HEK293 (cell line): ENCODE results near the gene SHLD1.

Source experiments
- CTCF ChIA-PET: fragments of 350-600 bp; formaldehyde crosslinking; extraction: SDS; loops from one replicate; lab custom pipeline; 2021; ENCODE audit warnings: antibody characterized with exemption; lab: Yijun Ruan, JAX
- POLR2A ChIA-PET: fragments of 300-600 bp; formaldehyde crosslinking; extraction: SDS; loops from one replicate; lab custom pipeline; 2020; ENCODE audit warnings: antibody characterized with exemption, inconsistent platforms; lab: Yijun Ruan, JAX
- H3K27ac ChIP-seq: fragments of 200-500 bp; sonication (Bioruptor generic); 2 replicates; pipeline ENCODE4 v1.5.1; 2014; ENCODE audit warnings: low read depth, low read length, control low read depth, inconsistent platforms; ENCODE audit errors: extremely low read depth
- H3K36me3 ChIP-seq, 2 experiments: fragments of 200-500 bp in 1 of 2; sonication (Bioruptor generic) in 1 of 2; 1 replicate in 1 of 2; 2 replicates in 1 of 2; pipeline ENCODE4 v1.5.1; 2014 to 2017; ENCODE audit warnings: inconsistent platforms in 2 of 2, low read length in 2 of 2; ENCODE audit not compliant: control insufficient read depth in 2 of 2, insufficient read depth in 1 of 2
- H3K4me1 ChIP-seq: fragments of 200-500 bp; sonication (Bioruptor generic); 2 replicates; pipeline ENCODE4 v1.5.1; 2014; ENCODE audit warnings: mild to moderate bottlenecking, low read length, inconsistent platforms; ENCODE audit not compliant: control insufficient read depth, insufficient read depth
- H3K4me3 ChIP-seq: 2 replicates; pipeline ENCODE4 v1.5.1; 2011; ENCODE audit warnings: low read depth, mild to moderate bottlenecking, control low read depth, low read length, moderate library complexity
- H3K9me3 ChIP-seq: fragments of 200-500 bp; sonication (Bioruptor generic); 2 replicates; pipeline ENCODE4 v1.5.1; 2014; ENCODE audit warnings: low read depth, low read length, inconsistent platforms; ENCODE audit not compliant: control insufficient read depth, insufficient read depth
- GLIS1 ChIP-seq: fragments of 450-650 bp; formaldehyde crosslinking; IDR thresholded peaks from 2 replicates; pipeline ENCODE4 v1.5.1; 2016; ENCODE audit warnings: missing biosample characterization, missing genetic modification characterization
- HOXA7 ChIP-seq: sonication (generic); formaldehyde crosslinking; IDR thresholded peaks from 2 replicates; pipeline ENCODE4 v1.8.1; 2022; ENCODE audit warnings: missing genetic modification reagents, borderline replicate concordance
- OVOL3 ChIP-seq: fragments of 450-650 bp; formaldehyde crosslinking; IDR thresholded peaks from 2 replicates; pipeline ENCODE4 v1.5.1; 2016; ENCODE audit warnings: missing biosample characterization, missing genetic modification characterization
- PRDM1 ChIP-seq: fragments of 450-650 bp; formaldehyde crosslinking; IDR thresholded peaks from 2 replicates; pipeline ENCODE4; 2016; ENCODE audit warnings: missing biosample characterization, missing genetic modification characterization
- PRDM2 ChIP-seq: fragments of 450-650 bp; formaldehyde crosslinking; IDR thresholded peaks from 2 replicates; pipeline ENCODE4 v1.5.1; 2016; ENCODE audit warnings: missing biosample characterization, missing genetic modification characterization, borderline replicate concordance
- PRDM4 ChIP-seq: fragments of 450-650 bp; formaldehyde crosslinking; IDR thresholded peaks from 2 replicates; pipeline ENCODE4 v1.5.1; 2017; ENCODE audit warnings: missing biosample characterization, missing genetic modification characterization
- SCRT2 ChIP-seq: fragments of 450-650 bp; formaldehyde crosslinking; IDR thresholded peaks from 2 replicates; pipeline ENCODE4 v1.5.1; 2016; ENCODE audit warnings: missing biosample characterization, missing genetic modification characterization
- SP7 ChIP-seq: fragments of 450-650 bp; formaldehyde crosslinking; IDR thresholded peaks from 2 replicates; pipeline ENCODE4 v1.5.1; 2016; ENCODE audit warnings: missing biosample characterization, missing genetic modification characterization
- YY1 ChIP-seq: fragments of 450-650 bp; formaldehyde crosslinking; IDR thresholded peaks from 2 replicates; pipeline ENCODE4 v1.5.1; 2018; ENCODE audit warnings: missing biosample characterization, missing genetic modification characterization
- ZNF112 ChIP-seq: fragments of 450-650 bp; formaldehyde crosslinking; IDR thresholded peaks from 2 replicates; pipeline ENCODE4 v1.5.0; 2017; ENCODE audit warnings: missing biosample characterization, missing genetic modification characterization
- ZNF132 ChIP-seq: fragments of 450-650 bp; formaldehyde crosslinking; IDR thresholded peaks from 2 replicates; pipeline ENCODE4 v1.5.1; 2017; ENCODE audit warnings: missing biosample characterization, missing genetic modification characterization, borderline replicate concordance
- ZNF146 ChIP-seq: fragments of 450-650 bp; formaldehyde crosslinking; IDR thresholded peaks from 2 replicates; pipeline ENCODE4 v1.5.1; 2016; ENCODE audit warnings: missing biosample characterization, missing genetic modification characterization
- ZNF221 ChIP-seq: fragments of 450-650 bp; formaldehyde crosslinking; IDR thresholded peaks from 2 replicates; pipeline ENCODE4 v1.5.1; 2017; ENCODE audit warnings: missing biosample characterization, missing genetic modification characterization, borderline replicate concordance
- ZNF398 ChIP-seq: fragments of 450-650 bp; formaldehyde crosslinking; IDR thresholded peaks from 2 replicates; pipeline ENCODE4 v1.5.1; 2017; ENCODE audit warnings: missing biosample characterization, missing genetic modification characterization
- ZNF529 ChIP-seq: fragments of 450-650 bp; formaldehyde crosslinking; IDR thresholded peaks from 2 replicates; pipeline ENCODE4 v1.5.1; 2017; ENCODE audit warnings: missing genetic modification characterization, missing biosample characterization; ENCODE audit not compliant: insufficient replicate concordance
- ZNF707 ChIP-seq: fragments of 450-650 bp; formaldehyde crosslinking; IDR thresholded peaks from 2 replicates; pipeline ENCODE4 v1.5.1; 2016; ENCODE audit warnings: missing biosample characterization, missing genetic modification characterization
- TF ChIP-seq, protein P1 (sequence below): sonication (generic); formaldehyde crosslinking; IDR thresholded peaks from 2 replicates; pipeline ENCODE4 v1.8.1; 2022; ENCODE audit warnings: mild to moderate bottlenecking, moderate library complexity, missing genetic modification reagents

Gene SHLD1

DNA sequence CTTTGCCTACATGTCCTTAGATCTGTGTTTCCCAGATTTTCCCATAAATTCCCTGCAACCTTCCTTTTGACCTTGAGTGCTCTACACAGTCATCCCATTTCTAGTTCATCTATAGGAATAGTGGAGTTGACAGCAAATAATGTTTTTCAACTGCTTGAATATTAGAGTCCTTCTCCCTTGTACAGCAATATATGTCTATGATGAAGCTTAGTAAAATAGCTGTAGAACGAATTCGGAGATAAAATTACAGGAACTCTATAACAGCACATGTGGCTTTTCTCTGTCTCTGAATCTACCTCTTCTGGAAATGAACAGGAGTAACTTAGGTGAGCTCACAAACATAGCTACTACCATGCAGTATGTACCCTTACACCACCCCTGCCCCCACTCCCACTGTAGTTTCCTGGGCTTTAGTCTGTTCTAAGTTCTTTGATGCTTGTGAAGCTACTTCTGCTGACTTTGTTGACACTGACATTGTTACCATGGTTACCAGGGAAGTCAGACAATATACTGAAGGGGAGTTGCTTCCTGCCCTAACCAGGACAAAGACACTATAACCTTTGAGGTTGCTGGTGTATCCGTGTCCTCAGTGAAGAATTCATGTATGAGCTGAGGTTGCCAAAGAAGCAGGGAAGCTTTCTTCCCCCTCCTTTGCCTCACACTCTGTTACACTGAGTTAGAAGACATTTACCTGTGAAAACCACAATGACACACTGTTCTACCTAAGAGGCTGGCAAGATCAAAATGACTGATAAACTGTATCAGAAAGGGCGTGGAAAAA is 35.8 kb upstream of the SHLD1 start:
- Histone ChIP-seq H3K27ac (no peak overlapping the region), H3K4me1 (no peaks in the 10 kb centered on the region), H3K36me3 (no peaks in the 10 kb centered on the region), H3K9me3 (no peaks in the 10 kb centered on the region), H3K4me3 (no peak overlapping the region)
- POLR2A ChIA-PET: no interaction called here
- TF ChIP-seq YY1 (tag by site-specific recombination) (no peak), ZNF132 (no peak)
- CTCF ChIA-PET: interaction anchor here (0.6 to 1.1 kb wide), 3 partner anchors 73 to 185 kb away, joined by 3 read pairs; no protein-coding TSS in a partner anchor

GRCh38 chr20:5715071-5715841 is 34.9 kb upstream of the SHLD1 start:
- ChIA-PET CTCF (interaction anchor here (0.6 to 1.1 kb wide), 2 partner anchors 156 to 186 kb away, joined by 3 read pairs; no protein-coding TSS in a partner anchor), POLR2A (no interaction called here)
- no peak for TF ChIP-seq SP7 (tag by site-specific recombination)
- no peak for TF ChIP-seq PRDM2 (tag by site-specific recombination)
- TF ChIP-seq ZNF221 (tag by site-specific recombination): no peak
- no peak for TF ChIP-seq OVOL3 (tag by site-specific recombination)
- no peak for TF ChIP-seq ZNF112 (tag by site-specific recombination)
- TF ChIP-seq, protein P1, sequence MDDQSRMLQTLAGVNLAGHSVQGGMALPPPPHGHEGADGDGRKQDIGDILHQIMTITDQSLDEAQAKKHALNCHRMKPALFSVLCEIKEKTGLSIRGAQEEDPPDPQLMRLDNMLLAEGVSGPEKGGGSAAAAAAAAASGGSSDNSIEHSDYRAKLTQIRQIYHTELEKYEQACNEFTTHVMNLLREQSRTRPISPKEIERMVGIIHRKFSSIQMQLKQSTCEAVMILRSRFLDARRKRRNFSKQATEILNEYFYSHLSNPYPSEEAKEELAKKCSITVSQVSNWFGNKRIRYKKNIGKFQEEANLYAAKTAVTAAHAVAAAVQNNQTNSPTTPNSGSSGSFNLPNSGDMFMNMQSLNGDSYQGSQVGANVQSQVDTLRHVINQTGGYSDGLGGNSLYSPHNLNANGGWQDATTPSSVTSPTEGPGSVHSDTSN (CRISPR knock-in tag): no peak
- TF ChIP-seq ZNF707: no peak
- TF ChIP-seq PRDM1 (tag by site-specific recombination): no peak
- no peaks in the 10 kb centered on the region for H3K4me1 ChIP-seq
- H3K4me3 ChIP-seq: no peak overlapping the region
- no peaks in the 10 kb centered on the region for H3K9me3 ChIP-seq
- no peaks in the 10 kb centered on the region for H3K36me3 ChIP-seq
- no peak overlapping the region for H3K27ac ChIP-seq

DNA sequence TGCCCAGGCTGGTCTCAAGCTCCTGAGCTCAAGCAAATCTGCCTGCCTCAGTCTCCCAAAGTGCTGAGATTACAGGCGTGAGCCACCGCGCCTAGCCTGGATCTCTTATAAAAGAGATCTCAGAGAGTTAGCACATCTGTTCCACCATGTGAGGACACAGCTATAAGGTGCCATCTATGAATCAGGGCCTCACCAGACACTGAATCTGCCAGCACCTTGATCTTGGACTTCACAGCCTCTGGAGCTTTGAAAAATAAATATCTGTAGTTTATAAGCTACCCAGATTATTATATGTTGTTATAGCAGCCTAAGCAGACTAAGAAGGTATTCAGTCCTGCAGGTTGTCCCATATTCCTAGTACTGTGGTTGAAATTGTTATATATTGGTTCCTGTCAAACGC is 33.2 kb upstream of the SHLD1 start:
- ChIA-PET CTCF (interaction anchor here (0.6 kb wide), 1 partner anchor 191 kb away, joined by 3 read pairs; no protein-coding TSS in a partner anchor), POLR2A (no interaction called here)
- no peak overlapping the region for H3K27ac ChIP-seq
- no peaks in the 10 kb centered on the region for H3K4me1 ChIP-seq
- H3K36me3 ChIP-seq: no peaks in the 10 kb centered on the region
- H3K4me3 ChIP-seq: no peak overlapping the region
- H3K9me3 ChIP-seq: no peaks in the 10 kb centered on the region
- TF ChIP-seq ZNF529 (no peak), HOXA7 (CRISPR knock-in tag) (no peak), GLIS1 (no peak), ZNF146 (tag by site-specific recombination) (no peak), PRDM4 (tag by site-specific recombination) (no peak), SCRT2 (tag by site-specific recombination) (no peak), ZNF398 (tag by site-specific recombination) (no peak)
